Activated naive CD8-positive, alpha-beta T cell (primary cell): ENCODE data around the gene ZSCAN23.
"Not testable (repeated sequence)": the region's sequence is repeated elsewhere in the genome, so short reads cannot be mapped to it uniquely, and the experiment has no call there.

ENCODE experiments used
- H3K27ac Mint-ChIP-seq: one replicate; pipeline ENCODE4 v1.8.0; 2021; ENCODE audit warnings: mixed read lengths
- H3K27me3 Mint-ChIP-seq: one replicate; pipeline ENCODE4 v1.8.0; 2021; ENCODE audit warnings: mixed read lengths
- H3K36me3 Mint-ChIP-seq: one replicate; pipeline ENCODE4 v1.8.0; 2021; ENCODE audit warnings: mixed read lengths
- H3K4me1 Mint-ChIP-seq: one replicate; pipeline ENCODE4 v1.8.0; 2021; ENCODE audit warnings: low read depth, mixed read lengths
- H3K4me3 Mint-ChIP-seq: one replicate; pipeline ENCODE4 v1.8.0; 2021; ENCODE audit warnings: mild to moderate bottlenecking, mixed read lengths
- H3K9me3 Mint-ChIP-seq: one replicate; pipeline ENCODE4 v1.8.0; 2021; ENCODE audit warnings: low read depth, mixed read lengths

Gene ZSCAN23

GRCh38 chr6:28443112-28443773, at the start of gene ZSCAN23:
ZSCAN23 (minus strand) TSS chr6:28443491; CDS start chr6:28436266, 7,225 bp downstream.
- Mint-ChIP-seq H3K4me1 (peaks cover 35% of the 10 kb centered on the region), H3K27me3 (peaks cover 7% of the 10 kb centered on the region), H3K36me3 (peaks cover 2% of the 10 kb centered on the region), H3K27ac (peak within 1 kb of the TSS; percentile 92), H3K4me3 (peak within 1 kb of the TSS; percentile 99), H3K9me3 (no peaks in the 10 kb centered on the region)

- Mint-ChIP-seq H3K27ac (no peak overlapping the region), H3K36me3 (no peaks in the 10 kb centered on the region), H3K9me3 (no peaks in the 10 kb centered on the region), H3K27me3 (peaks cover 37% of the 10 kb centered on the region), H3K4me1 (peaks cover 23% of the 10 kb centered on the region), H3K4me3 (peak overlapping the region; percentile 59)
Measured at GRCh38 chr6:28491984-28492317, 48.7 kb upstream of the ZSCAN23 start.

GRCh38 chr6:28490205-28490890, 47.1 kb upstream of the ZSCAN23 start:
- H3K27me3 Mint-ChIP-seq = peaks cover 37% of the 10 kb centered on the region
- peaks cover 23% of the 10 kb centered on the region for H3K4me1 Mint-ChIP-seq
- H3K4me3 Mint-ChIP-seq = peak overlapping the region; percentile 83
- no peaks in the 10 kb centered on the region for H3K9me3 Mint-ChIP-seq
- H3K27ac Mint-ChIP-seq = peak overlapping the region; percentile 52
- peaks cover 4% of the 10 kb centered on the region for H3K36me3 Mint-ChIP-seq

GRCh38 chr6:28489366-28490204, 46.3 kb upstream of the ZSCAN23 start:
- Mint-ChIP-seq H3K27ac (peak overlapping the region; percentile 84), H3K4me3 (peak overlapping the region; percentile 83), H3K4me1 (peaks cover 23% of the 10 kb centered on the region), H3K9me3 (no peaks in the 10 kb centered on the region), H3K36me3 (peaks cover 4% of the 10 kb centered on the region), H3K27me3 (peaks cover 37% of the 10 kb centered on the region)

GRCh38 chr6:28488916-28489365, 45.6 kb upstream of the ZSCAN23 start:
- Mint-ChIP-seq H3K4me3 (peak overlapping the region; percentile 83), H3K27me3 (peaks cover 37% of the 10 kb centered on the region), H3K27ac (peak overlapping the region; percentile 84), H3K36me3 (peaks cover 4% of the 10 kb centered on the region), H3K9me3 (no peaks in the 10 kb centered on the region), H3K4me1 (peaks cover 23% of the 10 kb centered on the region)

- no peaks in the 10 kb centered on the region for H3K9me3 Mint-ChIP-seq
- no peak overlapping the region for H3K4me3 Mint-ChIP-seq
- peaks cover 37% of the 10 kb centered on the region for H3K27me3 Mint-ChIP-seq
- H3K4me1 Mint-ChIP-seq = peaks cover 23% of the 10 kb centered on the region
- no peak overlapping the region for H3K27ac Mint-ChIP-seq
- peaks cover 6% of the 10 kb centered on the region for H3K36me3 Mint-ChIP-seq
Measured at GRCh38 chr6:28486988-28487742, 43.9 kb upstream of the ZSCAN23 start.

GRCh38 chr6:28486533-28486932, 43.2 kb upstream of the ZSCAN23 start:
- Mint-ChIP-seq H3K4me3 (no peak overlapping the region), H3K27ac (no peak overlapping the region), H3K27me3 (peaks cover 33% of the 10 kb centered on the region), H3K36me3 (peaks cover 6% of the 10 kb centered on the region), H3K9me3 (no peaks in the 10 kb centered on the region), H3K4me1 (peaks cover 17% of the 10 kb centered on the region)

GRCh38 chr6:28485482-28485881, 42.2 kb upstream of the ZSCAN23 start:
- Mint-ChIP-seq H3K9me3 (no peaks in the 10 kb centered on the region), H3K27ac (no peak overlapping the region), H3K4me3 (no peak overlapping the region), H3K36me3 (peaks cover 6% of the 10 kb centered on the region), H3K4me1 (peaks cover 13% of the 10 kb centered on the region), H3K27me3 (peaks cover 33% of the 10 kb centered on the region)

- Mint-ChIP-seq H3K4me3 (no peak overlapping the region), H3K4me1 (peaks cover 9% of the 10 kb centered on the region), H3K9me3 (no peaks in the 10 kb centered on the region), H3K36me3 (peaks cover 2% of the 10 kb centered on the region), H3K27me3 (peaks cover 40% of the 10 kb centered on the region), H3K27ac (no peak overlapping the region)
Measured at GRCh38 chr6:28480253-28480932, 37.1 kb upstream of the ZSCAN23 start.

- peaks cover 14% of the 10 kb centered on the region for H3K4me1 Mint-ChIP-seq
- H3K9me3 Mint-ChIP-seq = no peaks in the 10 kb centered on the region
- peaks cover 40% of the 10 kb centered on the region for H3K27me3 Mint-ChIP-seq
- H3K27ac Mint-ChIP-seq = no peak overlapping the region
- peaks cover 4% of the 10 kb centered on the region for H3K36me3 Mint-ChIP-seq
- peak overlapping the region; percentile 64 for H3K4me3 Mint-ChIP-seq
Measured at GRCh38 chr6:28478518-28478917, 35.2 kb upstream of the ZSCAN23 start.

GRCh38 chr6:28474441-28475219, 31.3 kb upstream of the ZSCAN23 start:
- H3K27me3 Mint-ChIP-seq = peaks cover 24% of the 10 kb centered on the region
- H3K27ac Mint-ChIP-seq = no peak overlapping the region
- H3K4me1 Mint-ChIP-seq = peaks cover 12% of the 10 kb centered on the region
- peaks cover 2% of the 10 kb centered on the region for H3K36me3 Mint-ChIP-seq
- no peaks in the 10 kb centered on the region for H3K9me3 Mint-ChIP-seq
- peak overlapping the region; percentile 78 for H3K4me3 Mint-ChIP-seq

GRCh38 chr6:28469153-28469745, 26.0 kb upstream of the ZSCAN23 start:
- not testable (repeated sequence) for H3K27ac Mint-ChIP-seq, H3K27me3 Mint-ChIP-seq, H3K4me3 Mint-ChIP-seq, H3K4me1 Mint-ChIP-seq, H3K36me3 Mint-ChIP-seq, H3K9me3 Mint-ChIP-seq

GRCh38 chr6:28468056-28468455, 24.8 kb upstream of the ZSCAN23 start:
- Mint-ChIP-seq H3K27ac (no peak overlapping the region), H3K36me3 (no peaks in the 10 kb centered on the region), H3K27me3 (peaks cover 15% of the 10 kb centered on the region), H3K9me3 (no peaks in the 10 kb centered on the region), H3K4me3 (no peak overlapping the region), H3K4me1 (no peaks in the 10 kb centered on the region)
